Putamen (tissue), 1 donor: ENCODE results near the gene DENND5B.
"Not testable (repeated sequence)": the region's sequence is repeated elsewhere in the genome, so short reads cannot be mapped to it uniquely, and the experiment has no call there.

Experiments used
- DNase-seq: peaks from one replicate; pipeline ENCODE4 v3.0.0-alpha.2; 2016; ENCODE audit warnings: low spot score

Gene DENND5B

DNA sequence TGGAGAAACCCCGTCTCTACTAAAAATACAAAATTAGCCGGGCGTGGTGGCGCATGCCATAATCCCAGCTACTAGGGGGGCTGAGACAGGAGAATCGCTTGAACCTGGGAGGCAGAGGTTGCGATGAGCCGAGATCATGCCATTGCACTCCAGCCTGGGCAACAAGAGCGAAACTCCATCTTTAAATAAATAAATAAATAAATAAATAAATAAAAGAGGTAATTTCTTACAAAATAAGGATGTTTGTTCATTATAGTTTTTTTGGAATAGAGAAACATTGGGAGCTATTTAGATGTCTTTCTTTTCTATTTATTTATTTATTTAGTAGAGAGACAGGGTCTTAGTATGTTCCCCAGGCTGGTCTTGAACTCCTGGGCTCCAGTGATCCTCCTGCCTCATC is 213.7 kb downstream of the DENND5B start:
- not testable (repeated sequence) for DNase-seq

DNA sequence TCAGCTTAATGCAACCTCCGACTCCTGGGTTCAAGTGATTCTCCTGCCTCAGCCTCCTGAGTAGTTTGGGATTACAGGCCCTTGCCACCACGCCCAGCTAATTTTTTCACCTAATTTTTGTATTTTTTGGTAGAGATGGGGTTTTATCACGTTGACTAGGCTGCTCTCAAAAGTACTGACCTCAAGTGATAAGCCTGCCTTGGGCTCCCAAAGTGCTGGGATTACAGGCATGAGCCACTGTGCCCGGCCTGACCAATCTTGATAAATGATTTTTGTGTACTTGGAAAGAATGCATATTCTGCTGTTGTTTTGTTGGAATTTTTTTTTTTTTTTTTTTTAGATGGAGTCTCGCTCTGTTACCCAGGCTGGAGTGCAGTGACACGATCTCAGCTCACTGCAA is 215.5 kb downstream of the DENND5B start:
- not testable (repeated sequence) for DNase-seq

DNA sequence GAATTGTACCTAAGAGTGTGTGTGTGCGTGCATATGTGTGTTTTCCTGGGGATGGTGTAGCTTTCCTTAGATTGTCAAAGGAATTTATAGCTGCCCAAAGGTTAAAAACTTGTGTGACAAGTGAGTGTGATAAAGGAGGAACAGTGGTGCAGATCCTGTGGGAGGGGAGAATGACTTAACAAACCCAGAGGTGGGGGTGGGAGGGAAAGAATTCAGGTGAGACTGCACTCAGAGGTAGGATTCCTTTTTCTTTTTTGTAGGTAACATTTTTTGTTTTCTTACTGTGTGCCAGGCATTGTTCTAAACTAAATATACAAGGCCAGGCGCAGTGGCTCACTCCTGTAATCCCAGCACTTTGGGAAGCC is 219.7 kb downstream of the DENND5B start:
- peak; percentile 34 for DNase-seq

DNA sequence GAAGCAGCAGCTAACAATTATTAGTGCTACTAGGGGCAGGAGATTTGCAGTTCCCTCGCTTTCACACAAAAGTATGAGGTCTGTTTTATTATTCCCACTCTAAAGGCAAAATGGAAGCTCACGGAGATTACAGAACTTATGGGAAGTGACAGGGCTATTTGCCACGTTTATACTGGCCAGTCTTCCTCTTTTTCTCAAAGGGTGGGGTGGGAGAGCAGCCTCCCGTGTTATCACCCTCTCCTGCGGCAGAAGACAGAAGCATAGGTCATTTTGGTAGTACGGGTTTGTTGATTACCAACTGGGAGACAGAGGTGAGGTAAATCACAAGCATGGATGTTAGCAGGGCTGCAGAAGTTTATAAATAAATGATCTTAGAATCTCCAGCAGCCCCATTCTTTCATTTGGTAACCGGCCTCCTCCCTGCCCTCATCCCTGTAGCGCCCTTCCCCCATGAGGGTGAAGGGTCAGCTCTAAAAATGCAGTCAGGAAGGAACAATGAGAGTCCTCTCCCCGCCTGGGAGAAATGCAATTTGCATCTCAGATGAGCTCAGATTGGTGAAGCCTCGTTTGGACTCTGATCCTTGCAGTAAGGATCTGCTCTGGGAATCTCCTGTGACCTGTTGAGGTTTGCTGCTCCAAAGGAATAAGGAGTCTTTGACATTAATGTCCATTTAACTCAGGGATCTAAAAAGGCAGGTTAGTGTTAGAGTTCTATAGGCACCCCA is 220.2 kb downstream of the DENND5B start:
- DNase-seq, result no peak

DNA sequence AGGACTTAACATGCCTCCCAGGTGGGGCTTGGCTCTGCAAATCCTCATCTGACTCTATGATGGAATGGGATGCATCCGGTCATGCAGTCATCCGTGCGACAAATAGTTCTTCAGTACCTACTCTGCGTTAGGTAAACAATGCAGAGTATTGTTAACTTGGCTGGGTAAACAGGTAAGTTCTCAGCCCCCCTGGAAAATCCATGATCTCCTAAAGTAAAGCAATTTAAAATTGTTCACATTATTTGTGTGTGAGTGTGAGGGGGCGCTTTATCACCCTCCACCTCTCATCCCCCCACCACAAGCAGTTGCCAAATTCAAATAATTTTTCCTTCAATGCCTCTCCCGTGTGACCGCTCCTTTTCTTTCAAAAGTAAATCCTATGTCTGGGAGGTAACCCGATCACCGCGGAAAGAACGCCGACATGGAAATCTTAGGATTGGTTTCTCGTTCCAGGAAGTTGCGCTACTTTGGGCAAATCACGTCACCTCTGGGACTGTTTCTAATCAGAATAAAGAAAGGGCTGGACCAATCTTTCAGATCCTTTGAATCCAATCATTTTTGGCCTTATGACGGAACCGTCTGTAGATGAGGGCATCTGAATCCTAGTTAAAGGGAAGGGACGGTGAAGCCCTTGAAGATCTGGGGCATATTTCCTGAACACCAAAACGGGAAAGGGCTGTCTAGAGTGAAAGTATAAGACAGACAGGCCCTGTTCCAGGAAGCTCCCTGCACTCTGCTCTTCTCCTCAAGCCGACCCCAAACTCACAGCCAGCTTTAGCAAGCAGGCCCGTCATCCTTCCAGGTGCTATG is 221.0 kb downstream of the DENND5B start:
- DNase-seq, result no peak

DNA sequence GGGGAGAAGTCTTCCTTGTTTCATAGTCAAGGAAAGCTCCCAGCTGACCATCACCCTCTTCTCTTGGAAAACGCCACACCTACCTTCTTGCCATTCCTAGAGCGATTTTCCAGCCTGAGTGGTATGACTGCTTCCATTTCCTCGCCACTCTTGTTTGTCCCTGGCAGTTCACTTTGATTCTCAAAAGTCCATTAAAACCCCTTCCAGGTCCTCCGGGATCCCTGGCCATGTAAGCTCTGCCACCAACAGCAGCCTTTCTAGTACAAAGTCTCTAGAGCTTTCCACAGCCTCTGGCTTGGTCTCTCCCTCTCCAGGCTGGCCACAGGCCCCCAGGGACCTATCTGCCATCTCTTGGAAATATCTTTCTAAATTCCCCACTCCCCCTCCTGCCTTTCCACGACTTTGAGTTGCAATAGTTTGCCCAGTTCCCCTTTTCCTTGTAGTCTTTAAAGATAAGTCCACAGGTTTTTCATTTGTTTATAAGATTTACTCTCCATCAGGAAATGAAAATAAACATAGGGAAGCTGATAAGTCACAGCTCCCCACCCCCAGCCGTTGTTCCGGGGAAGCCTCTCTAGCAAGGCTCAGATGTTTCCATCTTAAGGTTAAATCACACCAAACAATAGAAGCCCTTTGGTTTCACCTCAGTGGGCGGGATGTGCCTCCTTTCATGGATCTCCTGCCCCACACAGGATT is 222.1 kb downstream of the DENND5B start:
- no peak for DNase-seq

DNA sequence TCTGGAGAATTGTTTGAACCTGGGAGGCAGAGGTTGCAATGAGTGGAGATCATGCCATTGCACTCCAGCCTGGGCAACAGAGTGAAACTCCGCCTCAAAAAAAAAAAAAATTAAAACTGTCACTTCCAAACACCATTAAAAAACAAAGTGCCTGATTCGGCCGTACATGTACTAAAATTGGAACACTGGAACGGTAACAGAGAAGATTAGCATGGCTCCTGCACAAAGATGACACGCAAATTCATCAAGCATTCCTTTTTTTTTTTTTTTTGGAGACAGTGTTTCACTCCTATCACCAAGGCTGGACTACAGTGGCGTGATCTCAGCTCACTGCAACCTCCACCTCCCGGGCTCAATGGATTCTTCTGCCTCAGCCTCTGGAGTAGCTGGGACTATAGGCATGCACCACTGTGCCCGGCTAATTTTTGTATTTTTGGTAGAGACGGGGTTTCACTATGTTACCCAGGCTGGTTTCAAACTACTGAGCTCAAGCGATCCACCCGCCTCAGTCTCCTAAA is 224.8 kb downstream of the DENND5B start:
- DNase-seq, result no peak

DNA sequence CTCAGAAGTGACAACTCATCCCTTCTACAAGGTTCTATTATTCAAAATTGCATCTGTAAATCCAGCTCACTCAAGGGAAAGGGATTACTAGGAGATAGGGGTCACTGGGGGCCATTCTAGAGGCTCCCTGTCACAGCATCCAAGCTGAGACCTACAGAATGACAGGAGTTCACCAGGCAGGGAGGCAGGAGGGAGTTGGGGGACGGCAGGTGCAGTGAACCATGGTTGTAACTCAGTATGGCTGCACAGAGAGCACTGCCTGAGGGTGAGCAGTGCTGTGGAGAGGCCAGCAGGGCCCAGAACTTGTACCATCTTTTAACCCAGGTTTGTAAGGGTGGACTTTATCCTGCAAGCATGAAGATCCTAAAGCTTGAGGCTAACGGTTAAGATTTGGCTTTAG is 227.1 kb downstream of the DENND5B start:
- no peak for DNase-seq

DNA sequence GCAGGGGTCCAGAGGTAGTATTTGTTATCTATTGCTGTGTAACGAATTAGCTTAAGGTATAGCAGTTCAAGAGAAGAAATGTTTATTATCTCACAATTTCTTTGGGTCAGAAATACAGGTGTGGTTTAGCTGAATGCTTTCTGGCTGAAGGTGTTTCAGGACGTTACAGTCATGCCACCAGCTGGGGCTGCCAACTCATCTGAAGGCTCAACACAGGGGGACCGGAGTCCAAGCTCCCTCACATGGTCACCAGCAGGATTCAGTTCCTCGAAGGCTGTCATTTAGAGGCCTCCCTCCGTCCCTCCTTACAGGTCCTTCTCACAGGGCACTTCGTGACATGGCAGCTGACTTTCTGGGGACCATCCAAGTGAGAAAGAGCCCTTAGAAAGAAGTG is 227.5 kb downstream of the DENND5B start:
- DNase-seq, result no peak

DNA sequence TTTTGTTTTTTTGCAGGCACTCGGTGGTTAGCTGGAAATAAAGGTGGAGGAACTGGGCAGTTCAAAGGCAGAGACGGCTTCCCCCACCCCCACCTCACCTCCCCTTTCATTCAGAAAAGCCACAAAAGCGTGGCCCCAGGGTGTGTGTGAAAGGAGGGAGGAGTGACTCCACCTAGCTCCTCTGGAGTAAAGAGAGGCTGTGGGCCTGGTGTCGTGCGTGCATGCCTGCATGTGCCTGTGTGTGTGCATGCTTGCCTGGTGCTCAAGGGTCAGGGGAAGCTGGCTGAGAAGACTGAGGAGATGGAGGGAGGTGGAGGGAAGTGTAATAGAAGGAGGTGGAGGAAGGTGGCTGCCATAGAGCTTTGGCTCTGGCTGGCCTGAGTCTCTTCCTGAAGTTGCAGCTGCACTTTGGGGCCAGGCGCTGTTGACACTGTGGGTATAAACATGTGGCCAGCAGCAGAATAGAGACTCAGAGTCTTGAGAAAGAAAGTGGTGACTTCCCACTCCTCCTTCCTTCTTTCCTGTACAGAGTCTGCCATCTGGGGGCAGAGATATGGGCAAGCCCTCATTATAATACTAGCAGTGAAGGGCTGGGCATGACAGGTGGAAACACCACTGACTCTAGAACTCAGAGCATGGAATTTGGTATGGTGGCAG is 228.0 kb downstream of the DENND5B start:
- DNase-seq, result no peak

DNA sequence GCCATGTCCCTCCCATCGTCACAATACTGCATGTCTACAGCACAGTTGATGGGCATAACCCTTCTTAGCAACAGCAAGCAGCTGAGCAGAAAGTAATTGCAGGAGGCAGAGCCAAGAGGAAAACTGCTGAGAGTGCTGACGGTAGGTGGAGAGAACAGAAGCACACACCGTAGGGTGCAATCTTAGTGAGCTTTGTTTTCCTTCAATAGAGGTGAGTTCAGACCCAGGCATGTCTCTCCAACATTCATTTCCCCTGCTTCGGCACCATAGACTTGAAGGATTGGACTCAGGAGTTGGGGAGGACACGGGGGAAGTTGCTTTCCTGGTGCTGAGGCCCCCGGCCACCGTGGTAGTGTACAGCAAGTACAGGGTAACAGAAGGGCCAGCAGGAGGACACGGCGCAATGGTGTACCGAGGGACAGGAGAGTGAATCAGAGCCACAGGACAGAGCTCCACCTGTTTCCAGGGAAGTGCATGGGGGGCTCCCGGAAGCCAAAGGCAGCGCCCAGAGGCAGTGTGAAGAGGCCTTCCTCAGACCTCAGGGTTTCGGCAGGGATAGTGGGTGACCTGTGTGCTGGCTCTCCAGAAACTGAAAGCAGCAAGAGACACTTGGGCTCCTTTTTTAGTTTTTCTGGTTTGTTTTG is 228.7 kb downstream of the DENND5B start:
- DNase-seq, result no peak

DNA sequence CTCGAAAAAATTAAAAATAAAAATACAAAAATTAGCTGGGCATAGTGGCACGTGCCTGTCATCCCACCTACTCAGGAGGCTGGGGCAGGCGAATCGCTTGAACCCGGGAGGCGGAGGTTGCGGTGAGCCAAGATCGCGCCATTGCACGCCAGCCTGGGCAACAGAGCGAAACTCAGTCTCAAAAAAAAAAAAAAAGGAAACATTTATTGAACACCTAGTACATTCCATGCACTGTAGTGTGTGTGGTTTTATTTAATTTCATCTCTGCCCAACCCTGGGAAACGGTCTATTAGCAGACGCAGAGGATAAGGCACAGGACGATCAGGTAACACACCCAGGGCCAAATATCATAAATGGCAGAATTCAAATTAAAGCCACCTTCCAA is 229.2 kb downstream of the DENND5B start:
- DNase-seq, result no peak

DNA sequence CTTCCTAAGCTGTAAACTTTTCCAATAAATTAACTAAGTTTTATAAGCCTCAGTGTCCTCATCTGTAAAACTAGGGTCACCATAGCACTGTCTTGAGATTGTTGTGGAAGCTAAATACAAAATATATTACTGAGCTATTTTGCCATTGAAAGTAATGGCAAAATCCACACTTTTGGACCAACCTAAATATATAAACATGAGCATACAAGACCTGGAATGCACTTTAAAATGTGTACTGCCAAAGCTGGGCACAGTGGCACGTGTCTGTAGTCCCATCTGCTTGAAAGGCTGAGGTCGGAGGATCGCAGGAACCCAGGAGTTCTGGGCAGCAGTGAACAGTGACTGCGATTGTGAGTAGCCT is 235.2 kb downstream of the DENND5B start:
- DNase-seq, result no peak

DNA sequence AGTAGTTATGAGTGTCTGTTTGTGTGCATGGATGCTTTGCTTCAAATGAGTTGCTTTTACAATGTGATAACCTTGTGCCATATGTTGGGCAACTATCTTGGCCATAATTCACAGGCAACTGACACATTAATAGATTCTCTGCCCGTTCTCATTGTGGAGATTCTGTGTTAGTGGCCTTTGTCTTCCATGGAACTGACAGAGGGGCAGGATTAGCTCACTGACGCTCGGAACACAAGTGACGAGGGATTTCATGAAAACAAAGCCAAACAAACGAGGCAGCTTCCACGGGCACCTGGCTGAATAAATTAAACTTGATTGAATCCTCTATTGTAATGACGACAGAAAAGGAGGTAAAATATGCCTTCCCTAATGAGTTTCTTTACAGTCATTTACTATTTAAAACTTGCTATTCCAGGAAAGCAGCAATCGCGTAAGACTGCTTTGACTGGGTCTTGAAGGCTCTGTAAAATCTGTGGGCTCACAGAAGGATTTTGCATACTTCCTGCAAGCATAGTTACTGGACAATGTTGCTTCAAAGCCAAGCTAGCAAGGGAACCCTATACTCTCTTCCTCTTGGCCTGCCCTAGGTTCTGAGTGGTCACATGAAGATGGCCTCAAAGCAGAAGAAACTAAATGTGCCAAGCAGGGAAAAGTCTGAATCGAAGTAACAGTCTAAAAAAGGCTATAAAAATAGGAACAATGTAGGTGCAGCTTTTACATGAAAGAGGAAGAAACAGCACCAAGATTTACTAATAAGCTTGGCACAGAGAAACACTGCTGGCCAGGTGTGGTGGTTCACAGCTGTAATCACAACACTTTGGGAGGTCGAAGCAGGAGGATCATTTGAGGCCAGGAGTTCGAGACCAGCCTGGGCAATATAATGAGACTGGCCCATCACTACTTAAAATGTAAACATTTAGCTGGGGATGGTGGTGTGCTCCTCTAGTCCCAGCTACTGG is 236.9 kb downstream of the DENND5B start:
- DNase-seq, result peak; percentile 45

DNA sequence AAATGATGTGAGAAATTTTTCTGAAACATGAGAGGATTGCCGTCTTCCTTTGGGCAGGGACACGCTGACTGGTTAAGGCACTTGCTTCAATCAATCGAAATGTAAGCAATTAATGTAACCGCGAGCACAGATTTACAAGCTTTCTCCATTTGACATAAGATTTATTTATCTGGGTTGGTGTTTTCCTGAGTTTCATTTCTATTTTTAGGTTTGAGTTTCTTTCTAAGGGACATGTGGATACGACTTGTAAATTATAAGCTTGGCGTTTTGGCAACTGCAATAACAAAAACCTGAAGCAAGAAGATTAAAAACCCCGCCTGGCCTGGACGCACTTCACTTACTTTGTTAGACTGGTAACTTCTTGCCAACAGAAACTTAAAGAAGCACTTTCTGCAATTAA is 244.7 kb downstream of the DENND5B start:
- no peak for DNase-seq

DNA sequence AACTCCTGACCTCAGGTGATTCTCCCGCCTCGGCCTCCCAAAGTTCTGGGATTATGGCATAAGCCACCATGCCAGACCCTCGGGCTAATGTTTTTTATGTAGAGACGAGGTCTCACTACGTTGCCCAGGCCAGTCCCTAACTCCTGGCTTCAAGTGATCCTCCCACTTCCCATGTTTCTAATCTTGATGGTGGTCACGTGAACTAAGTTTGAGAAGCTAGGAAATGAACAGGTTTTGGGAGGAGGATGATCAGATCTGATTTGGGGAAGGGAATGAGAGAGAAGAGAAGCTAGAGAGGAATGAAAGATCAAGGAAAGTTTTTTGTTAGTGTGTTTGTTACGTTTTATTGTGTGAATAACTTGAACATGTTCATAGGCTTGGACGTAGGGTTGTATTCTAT is 247.8 kb downstream of the DENND5B start:
- DNase-seq, result no peak

DNA sequence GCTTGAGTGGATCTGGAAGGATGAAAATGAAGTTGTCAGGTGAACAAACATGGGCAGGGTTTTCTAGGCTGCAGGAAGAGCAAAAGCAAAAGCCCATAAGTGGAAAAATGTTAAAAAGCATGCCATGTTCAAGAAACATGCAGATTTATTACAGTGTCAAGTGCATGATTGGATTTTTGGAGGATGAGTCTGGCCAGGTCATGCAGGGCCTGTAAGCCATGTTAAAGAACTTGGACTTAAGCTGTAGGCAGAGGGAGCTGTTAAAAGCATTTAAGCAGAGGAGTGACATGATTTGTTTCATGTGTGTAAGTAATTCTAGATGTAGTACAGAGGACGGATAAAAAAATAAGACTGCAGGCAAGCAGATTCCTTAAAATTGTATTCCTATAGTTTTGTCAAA is 248.7 kb downstream of the DENND5B start:
- DNase-seq, result no peak

DNA sequence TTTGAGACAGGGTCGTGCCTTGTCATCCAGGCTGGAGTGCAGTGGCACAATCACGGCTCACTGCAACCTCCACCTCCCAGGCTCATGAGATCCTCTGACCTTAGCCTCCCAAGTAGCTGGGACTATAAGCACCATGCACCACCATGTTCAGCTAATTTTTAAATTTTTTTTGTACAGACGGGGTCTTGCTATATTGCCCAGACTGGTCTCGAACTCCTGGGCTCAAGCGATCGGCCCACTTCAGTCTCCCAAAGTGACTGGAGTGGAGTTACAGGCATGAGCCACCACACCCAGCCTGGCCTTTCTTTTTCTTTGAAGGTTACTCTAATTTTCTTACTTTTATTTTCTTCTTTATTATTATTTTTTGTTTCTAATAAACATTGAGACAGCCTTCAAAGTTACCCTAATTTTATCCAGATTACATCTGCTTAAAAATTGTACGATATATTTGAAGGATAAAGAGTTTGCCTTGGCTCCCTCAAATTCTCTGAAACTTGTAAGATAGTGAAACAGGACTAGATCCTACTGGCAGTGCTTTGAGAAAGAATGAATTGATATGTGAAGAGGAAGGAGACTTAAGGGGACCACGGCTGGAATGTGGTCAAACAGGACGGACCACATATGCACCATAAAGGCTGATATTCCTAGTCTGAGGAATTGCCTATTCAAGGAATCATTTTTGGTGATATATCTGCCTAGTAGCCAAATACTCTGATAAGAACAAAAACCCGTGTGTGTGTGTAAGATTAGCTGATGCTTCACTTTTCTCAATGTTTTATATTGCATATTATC is 250.9 kb downstream of the DENND5B start:
- no peak for DNase-seq

DNA sequence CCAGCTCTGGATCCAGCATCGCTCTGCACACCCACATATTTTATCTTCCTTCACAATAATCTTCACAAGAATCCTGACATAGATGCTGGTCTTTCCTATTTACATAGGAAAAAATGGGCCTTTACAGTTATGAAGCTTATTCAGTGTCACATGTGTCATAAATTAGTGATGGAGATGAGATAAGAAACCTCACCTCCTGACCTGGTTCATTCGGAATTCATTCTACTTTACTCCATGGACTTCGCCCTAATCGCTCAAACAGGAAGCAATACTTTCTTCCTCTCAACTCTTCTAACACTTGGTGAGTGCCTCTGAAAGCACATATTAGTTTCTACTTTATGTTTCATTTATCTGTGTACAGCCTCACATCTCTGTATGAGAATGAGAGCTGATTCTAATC is 253.0 kb downstream of the DENND5B start:
- no peak for DNase-seq
